GM20000 (cell line): ENCODE measurements around the gene LSG1.

ENCODE experiments used
- DNase-seq: peaks from one replicate; pipeline ENCODE4 v3.0.0; 2012; ENCODE audit warnings: low spot score
- CTCF ChIP-seq: IDR thresholded peaks from 2 replicates; pipeline ENCODE4 v1.5.1; 2012; ENCODE audit warnings: mild to moderate bottlenecking, control low read depth; ENCODE audit errors: extremely low read depth, missing control alignments

The LSG1 gene

DNA sequence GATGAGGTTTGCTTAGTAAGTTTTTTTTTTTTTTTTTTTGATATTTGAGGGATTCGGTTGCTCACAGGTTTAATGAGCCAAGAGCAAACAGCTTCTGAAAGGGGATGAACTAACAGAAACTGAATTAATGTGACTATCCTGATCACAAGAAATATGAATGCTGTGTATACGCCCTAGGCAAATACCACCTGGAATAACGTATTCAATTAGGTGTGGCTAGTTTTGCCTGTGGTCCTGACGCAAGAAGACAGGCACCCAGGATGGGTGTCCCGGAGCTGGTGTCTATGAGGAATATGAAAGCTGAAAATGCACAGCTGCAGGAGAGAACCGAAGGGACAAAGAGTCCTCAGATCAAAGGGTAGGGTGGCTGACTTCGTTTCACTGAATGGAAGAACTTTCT, 14.6 kb downstream of the LSG1 start:
- no peak for DNase-seq
- no peak for TF ChIP-seq CTCF

DNA sequence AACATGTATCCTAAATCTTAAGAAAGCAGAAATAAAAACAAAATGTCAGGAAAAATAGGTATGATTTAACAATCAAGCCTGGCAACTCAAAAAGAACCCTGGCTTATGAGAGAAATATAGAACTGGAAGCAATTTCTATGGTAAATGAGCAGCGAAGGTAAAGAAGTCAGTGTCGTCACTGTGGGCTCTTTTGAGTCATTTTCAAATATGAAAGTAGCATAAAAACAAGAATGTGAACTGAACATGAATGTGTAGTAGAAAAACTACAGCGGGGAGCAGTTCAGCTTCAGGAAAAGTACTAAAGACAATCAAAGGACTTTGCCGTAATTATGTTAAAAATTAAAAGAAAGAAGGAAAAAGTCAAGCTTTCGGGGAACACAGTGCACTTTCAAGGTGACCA, 17.5 kb downstream of the LSG1 start:
- no peak for DNase-seq
- no peak for TF ChIP-seq CTCF

- TF ChIP-seq CTCF, result no peak
- no peak for DNase-seq
Observed at GRCh38 chr3:194647747-194648146, 24.2 kb downstream of the LSG1 start.

- TF ChIP-seq CTCF, result no peak
- no peak for DNase-seq
Observed at GRCh38 chr3:194642769-194643168, 29.2 kb downstream of the LSG1 start.

GRCh38 chr3:194640829-194641228, 31.2 kb downstream of the LSG1 start:
- DNase-seq, result no peak
- TF ChIP-seq CTCF, result peak; percentile 12

GRCh38 chr3:194638991-194639605, 32.9 kb downstream of the LSG1 start:
- no peak for DNase-seq
- no peak for TF ChIP-seq CTCF

- no peak for DNase-seq
- no peak for TF ChIP-seq CTCF
Observed at GRCh38 chr3:194637541-194638400, 34.2 kb downstream of the LSG1 start.
